HUES48 (cell line): Measurements from ENCODE around the gene SUPT7L.

Source experiments
- H3K27ac ChIP-seq: one replicate; pipeline ENCODE4 v1.7.0; 2013; ENCODE audit warnings: low read depth, low read length, inconsistent platforms
- H3K27me3 ChIP-seq: 2 replicates; pipeline ENCODE4 v1.6.1; 2013; ENCODE audit warnings: mild to moderate bottlenecking, low read length; ENCODE audit not compliant: control insufficient read depth, insufficient read depth
- H3K36me3 ChIP-seq: 2 replicates; pipeline ENCODE4 v1.6.1; 2013; ENCODE audit warnings: low read length; ENCODE audit not compliant: control insufficient read depth, insufficient read depth
- H3K4me1 ChIP-seq: 2 replicates; pipeline ENCODE4 v1.6.1; 2013; ENCODE audit warnings: mild to moderate bottlenecking, low read length; ENCODE audit not compliant: control insufficient read depth, insufficient read depth
- H3K4me3 ChIP-seq: 2 replicates; pipeline ENCODE4 v1.5.1; 2013; ENCODE audit warnings: mild to moderate bottlenecking, low read depth, low read length
- H3K9ac ChIP-seq: 2 replicates; pipeline ENCODE4 v1.6.1; 2013; ENCODE audit warnings: mild to moderate bottlenecking, low read depth, low read length, moderate library complexity
- H3K9me3 ChIP-seq: 2 replicates; pipeline ENCODE4 v1.6.1; 2013; ENCODE audit warnings: low read length; ENCODE audit not compliant: control insufficient read depth, insufficient read depth

The SUPT7L gene

DNA sequence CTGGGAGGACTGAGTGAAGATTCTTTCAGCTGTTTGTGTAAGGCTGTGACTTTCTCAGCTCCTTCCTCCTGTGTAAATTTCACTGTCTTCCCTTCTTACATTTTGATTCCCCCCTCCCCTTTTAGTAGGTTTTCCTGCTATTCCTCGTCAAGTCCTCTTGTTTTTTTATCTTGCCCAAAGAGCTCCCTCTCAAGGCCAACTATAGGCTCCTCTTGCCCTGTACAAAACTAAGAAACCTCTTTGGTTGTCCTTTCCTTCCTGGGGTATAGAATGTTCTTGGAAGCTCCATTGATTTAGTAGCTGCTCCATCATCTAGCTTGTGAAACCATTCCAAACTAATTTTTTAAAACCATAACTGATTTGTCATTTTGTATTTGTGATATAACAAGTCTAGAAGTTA lies 41.9 kb downstream of the SUPT7L start:
- H3K9me3 ChIP-seq = no peaks in the 10 kb centered on the region
- H3K4me3 ChIP-seq = no peak overlapping the region
- H3K9ac ChIP-seq = no peak overlapping the region
- H3K36me3 ChIP-seq = peaks cover 78% of the 10 kb centered on the region
- peaks cover 19% of the 10 kb centered on the region for H3K4me1 ChIP-seq
- no peaks in the 10 kb centered on the region for H3K27me3 ChIP-seq
- peak overlapping the region; percentile 79 for H3K27ac ChIP-seq

DNA sequence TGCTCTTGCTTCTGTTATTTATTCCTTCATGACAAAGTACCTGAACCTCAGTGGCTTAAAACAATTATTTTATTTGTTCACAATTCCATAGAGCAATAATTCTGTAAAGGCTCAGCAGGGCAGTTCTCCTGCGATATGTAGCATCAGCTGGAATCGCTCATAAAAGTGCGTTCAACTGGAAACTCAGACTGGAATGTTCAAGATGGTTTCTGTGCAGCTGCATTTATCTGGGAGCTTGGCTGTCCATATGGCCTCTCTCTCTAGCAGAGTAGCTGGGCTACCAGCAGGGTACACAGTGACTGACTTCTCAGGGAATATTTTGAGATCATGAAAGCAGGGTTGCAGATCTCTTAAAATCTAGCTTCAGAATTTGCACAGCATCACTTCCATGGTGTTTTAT lies 48.1 kb downstream of the SUPT7L start:
- H3K4me1 ChIP-seq = no peaks in the 10 kb centered on the region
- no peak overlapping the region for H3K27ac ChIP-seq
- no peaks in the 10 kb centered on the region for H3K27me3 ChIP-seq
- H3K9me3 ChIP-seq = no peaks in the 10 kb centered on the region
- H3K4me3 ChIP-seq = no peak overlapping the region
- peaks cover 68% of the 10 kb centered on the region for H3K36me3 ChIP-seq
- no peak overlapping the region for H3K9ac ChIP-seq

DNA sequence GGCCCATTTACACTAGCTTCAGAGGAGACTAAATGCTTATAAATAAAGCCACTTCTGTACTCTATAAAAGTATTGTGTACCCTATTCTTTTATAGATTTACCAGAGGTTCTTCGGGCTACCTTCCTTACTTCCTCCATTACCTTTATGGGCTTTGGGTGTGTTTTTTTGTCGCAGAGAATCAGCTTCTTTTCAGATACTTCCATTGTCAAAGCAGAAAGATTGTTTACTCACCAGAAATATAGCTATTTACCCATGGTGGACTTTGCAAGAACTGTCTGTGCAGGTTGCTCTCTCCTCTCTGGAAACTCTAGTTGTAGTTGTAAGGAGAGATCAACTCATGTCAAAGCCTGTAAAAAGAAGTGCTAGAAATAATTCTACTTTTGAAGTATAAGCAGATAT lies 49.4 kb downstream of the SUPT7L start:
- H3K9ac ChIP-seq = no peak overlapping the region
- H3K4me3 ChIP-seq = no peak overlapping the region
- no peaks in the 10 kb centered on the region for H3K27me3 ChIP-seq
- H3K9me3 ChIP-seq = no peaks in the 10 kb centered on the region
- no peak overlapping the region for H3K27ac ChIP-seq
- H3K4me1 ChIP-seq = no peaks in the 10 kb centered on the region
- peaks cover 66% of the 10 kb centered on the region for H3K36me3 ChIP-seq

DNA sequence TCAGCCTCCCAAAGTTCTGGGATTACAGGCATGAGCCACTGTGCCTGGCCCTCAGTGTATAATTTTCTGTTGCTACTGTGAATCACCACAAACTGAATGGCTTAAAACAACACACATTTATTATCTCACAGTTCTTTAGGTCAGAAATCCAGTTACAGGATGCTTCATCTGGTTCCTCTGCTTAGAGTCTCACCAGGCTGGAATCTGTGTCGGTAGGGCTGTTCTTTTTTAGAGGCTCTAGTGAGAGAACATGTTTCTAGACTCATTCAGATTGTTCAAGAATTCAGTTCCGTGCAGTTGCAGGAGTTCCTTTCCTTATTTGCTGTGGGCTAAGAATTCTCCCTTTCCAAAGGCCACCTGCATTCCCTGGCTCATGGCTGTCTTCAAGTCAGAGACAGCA lies 56.8 kb downstream of the SUPT7L start:
- no peak overlapping the region for H3K27ac ChIP-seq
- H3K9ac ChIP-seq = no peak overlapping the region
- no peaks in the 10 kb centered on the region for H3K9me3 ChIP-seq
- H3K27me3 ChIP-seq = no peaks in the 10 kb centered on the region
- H3K4me3 ChIP-seq = no peak overlapping the region
- peaks cover 78% of the 10 kb centered on the region for H3K36me3 ChIP-seq
- no peaks in the 10 kb centered on the region for H3K4me1 ChIP-seq
